Measurements from ENCODE around the gene TRAF2.

TRAF2 gene

DNA sequence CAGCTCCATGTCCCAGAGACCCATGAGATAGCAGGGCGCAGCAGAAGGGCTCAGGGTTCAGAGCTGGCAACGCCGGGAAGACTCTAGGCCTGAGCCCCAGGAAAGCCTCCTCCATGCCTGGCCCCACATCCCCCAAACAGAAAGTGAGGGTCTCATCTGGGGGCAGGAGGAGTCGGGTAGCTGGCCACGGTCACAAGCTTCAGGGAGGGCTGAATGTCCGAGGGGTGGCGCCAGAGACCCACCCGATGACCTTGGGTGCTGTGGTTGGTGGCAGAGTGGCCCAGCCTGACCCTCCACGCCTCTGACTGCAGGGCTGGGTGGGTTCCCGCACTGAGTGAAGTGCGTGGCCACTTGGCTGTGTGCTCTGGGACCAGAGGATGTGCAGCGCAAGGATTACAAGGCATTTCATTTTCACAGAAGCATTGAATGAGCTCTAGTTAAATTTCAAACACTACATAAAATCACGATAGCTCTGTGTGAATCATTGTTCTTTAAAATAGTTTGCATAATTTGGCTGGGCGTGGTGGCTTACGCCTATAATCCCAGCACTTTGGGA, 61.7 kb downstream of the TRAF2 start:
- TF ChIP-seq GATA3 (IDR thresholded peaks at IDR 0.05; ENCODE audit: low read depth, low read length) (no peak), GATA2 (IDR thresholded peaks at IDR 0.05; ENCODE audit: low read depth, low read length) (no peak)

DNA sequence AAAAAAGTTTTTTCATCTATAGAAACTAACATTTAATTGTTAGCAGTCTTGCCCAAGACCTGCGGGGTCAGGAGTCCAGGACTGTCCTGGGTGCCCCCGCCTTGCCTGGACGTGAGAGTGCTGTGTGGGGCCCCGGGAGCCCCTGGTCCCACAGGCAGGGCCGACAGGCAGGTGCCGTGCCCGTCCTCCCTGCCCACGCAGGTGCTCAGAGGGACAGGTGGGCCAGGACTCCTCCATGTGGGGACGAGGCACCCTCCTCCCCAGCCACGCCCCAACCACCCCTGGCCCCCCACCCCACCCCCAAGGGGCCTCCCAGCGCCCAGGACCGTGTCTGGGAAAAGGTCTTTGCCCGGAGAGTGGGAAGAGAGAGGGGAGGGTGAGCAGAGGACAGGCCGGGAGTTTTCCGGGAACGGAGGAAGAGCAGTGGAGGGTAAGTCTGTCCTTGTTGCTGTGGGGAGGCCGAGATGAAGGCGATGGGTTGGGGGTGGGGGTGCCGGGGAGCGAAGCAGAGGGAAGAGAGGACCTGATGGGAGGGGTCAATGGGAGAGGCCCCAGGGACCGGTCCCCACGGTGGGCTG, 63.0 kb downstream of the TRAF2 start:
- TF ChIP-seq GATA3 (IDR thresholded peaks at IDR 0.05; ENCODE audit: low read depth, low read length) (no peak), GATA2 (IDR thresholded peaks at IDR 0.05; ENCODE audit: low read depth, low read length) (no peak)

DNA sequence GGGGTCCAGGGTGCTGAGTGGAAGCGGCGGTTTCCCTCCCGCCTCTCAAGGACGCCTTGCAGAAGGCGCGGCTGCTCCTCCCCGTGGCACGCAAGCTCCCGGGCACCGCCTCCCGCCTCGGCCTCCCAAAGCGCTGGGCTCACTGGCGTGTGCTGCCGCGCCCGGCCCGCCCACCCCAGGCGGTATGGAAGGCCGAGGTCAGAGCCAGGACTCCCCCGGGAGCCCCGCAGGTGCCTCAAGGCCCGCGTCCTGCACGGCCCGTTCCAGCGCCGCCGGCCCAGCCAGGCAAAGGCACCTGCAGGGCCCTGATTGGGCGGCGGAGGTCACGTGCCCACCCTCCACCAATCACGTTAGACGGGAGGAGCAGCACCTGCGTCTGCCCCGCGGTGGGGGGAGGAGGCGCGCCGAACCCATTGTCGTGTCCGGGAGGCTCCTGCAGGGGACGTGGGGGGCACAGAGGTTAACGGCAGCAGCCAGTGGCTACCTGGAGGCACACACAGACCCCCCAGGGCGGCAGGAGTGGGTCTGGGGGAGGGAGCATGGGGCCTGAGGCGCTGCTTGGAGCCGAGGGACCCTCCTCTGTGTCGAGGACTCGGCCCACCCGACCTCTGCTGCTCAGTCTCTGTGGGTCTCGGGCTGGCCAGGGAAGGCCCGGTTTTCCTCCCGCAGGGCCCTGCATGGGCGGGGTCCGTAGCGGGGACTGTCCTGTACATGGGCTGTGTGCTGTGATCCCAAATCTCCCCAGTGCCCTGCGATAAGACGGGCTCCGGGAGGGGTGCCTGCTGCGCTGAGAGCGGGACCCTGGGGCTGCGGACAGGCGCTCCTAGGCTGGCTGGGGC, 63.7 kb downstream of the TRAF2 start:
- TF ChIP-seq GATA2 (IDR thresholded peaks at IDR 0.05; ENCODE audit: low read depth, low read length) (no peak), GATA3 (IDR thresholded peaks at IDR 0.05; ENCODE audit: low read depth, low read length) (no peak)

DNA sequence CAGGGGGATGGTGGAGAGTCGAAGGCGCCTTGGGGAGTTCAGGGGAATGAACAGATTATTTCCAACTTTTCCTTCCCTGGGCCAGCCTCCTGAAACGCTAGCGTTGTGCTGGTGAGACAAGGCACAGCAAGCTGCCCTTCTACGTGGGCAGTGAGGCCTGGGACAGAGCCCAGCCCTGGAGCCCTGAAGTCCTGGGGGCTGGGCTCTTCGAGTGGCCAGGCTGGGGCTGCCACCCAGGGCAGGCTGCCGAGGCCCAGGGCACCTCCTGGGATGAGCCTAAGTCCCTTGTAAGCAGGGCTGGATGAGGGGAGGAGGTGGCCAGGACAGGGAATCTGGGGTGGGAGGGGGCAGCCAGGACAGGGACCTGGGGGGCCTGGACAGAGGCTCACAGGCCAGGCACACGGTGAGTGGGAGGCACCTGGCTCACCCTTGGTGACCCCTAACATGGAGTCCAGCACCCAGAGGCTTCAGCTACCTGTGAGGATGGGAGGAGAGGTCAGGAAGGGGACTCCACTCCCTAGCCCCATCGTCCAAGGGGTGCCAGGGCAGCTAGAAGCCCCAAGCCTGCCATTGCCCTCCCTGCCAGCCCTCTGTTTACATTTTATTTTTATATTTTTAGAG, 64.5 kb downstream of the TRAF2 start:
- no peak for TF ChIP-seq GATA3 (IDR thresholded peaks at IDR 0.05; ENCODE audit: low read depth, low read length)
- no peak for TF ChIP-seq GATA2 (IDR thresholded peaks at IDR 0.05; ENCODE audit: low read depth, low read length)

GRCh38 chr9:136951541-136952320, 65.4 kb downstream of the TRAF2 start, which contains the start of gene LCN12:
TSS of gene LCN12 (plus strand) at chr9:136952273. CDS start at chr9:136952328, 55 bp downstream.
- TF ChIP-seq GATA3 (IDR thresholded peaks at IDR 0.05; ENCODE audit: low read depth, low read length) (no peak), GATA2 (IDR thresholded peaks at IDR 0.05; ENCODE audit: low read depth, low read length) (no peak)

DNA sequence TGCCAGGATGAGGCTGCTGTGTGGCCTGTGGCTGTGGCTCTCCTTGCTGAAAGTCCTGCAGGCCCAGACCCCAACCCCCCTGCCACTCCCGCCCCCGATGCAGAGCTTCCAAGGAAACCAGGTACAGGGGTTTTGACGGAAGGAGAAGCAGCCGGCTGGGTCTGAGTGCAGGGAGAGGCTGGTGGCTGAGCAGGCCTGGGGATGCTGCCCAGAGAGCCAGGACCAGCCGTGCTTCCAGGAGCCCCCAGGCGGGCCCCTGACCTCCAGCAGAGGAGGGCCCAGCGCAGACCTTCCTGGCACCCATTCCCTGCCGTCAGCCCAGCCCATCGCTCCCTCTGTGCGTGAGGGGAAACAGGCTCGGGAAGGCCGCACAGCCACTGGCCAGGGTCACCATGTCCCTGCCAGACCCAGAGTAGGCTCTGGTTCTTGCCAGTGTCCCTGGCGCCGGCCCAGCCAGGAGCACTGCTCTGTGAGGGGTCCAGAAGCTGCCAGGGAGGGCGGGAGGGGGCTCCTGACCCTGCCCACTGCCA, 66.1 kb downstream of the TRAF2 start:
- no peak for TF ChIP-seq GATA3 (IDR thresholded peaks at IDR 0.05; ENCODE audit: low read depth, low read length)
- TF ChIP-seq GATA2 (IDR thresholded peaks at IDR 0.05; ENCODE audit: low read depth, low read length) = no peak

GRCh38 chr9:136952876-136953770, 66.8 kb downstream of the TRAF2 start:
- TF ChIP-seq GATA3 (IDR thresholded peaks at IDR 0.05; ENCODE audit: low read depth, low read length) = no peak
- TF ChIP-seq GATA2 (IDR thresholded peaks at IDR 0.05; ENCODE audit: low read depth, low read length) = no peak

DNA sequence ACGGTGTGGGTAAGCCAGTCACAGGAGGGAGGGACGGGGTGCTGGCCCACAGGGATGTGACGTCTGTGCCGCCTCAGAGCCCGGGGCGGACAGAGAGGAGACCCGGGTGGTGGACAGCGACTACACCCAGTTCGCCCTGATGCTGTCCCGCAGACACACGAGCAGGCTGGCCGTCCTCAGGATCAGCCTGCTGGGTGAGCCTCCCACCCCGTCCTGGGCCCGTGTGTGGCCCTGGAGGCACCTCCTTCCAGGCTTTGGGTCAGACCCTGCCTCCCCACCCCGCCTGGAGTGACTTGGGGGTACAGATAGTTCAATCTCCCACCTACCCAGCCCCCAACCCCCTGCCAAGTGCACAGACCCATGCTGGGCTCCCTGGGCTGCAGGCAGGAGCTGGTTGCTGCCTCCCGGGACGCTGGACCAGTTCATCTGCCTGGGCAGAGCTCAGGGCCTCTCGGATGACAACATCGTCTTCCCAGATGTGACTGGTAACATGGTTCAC, 67.5 kb downstream of the TRAF2 start:
- TF ChIP-seq GATA3 (IDR thresholded peaks at IDR 0.05; ENCODE audit: low read depth, low read length) (no peak), GATA2 (IDR thresholded peaks at IDR 0.05; ENCODE audit: low read depth, low read length) (no peak)

- TF ChIP-seq GATA2 (IDR thresholded peaks at IDR 0.05; ENCODE audit: low read depth, low read length) (no peak), GATA3 (IDR thresholded peaks at IDR 0.05; ENCODE audit: low read depth, low read length) (no peak)
Observed at GRCh38 chr9:136954270-136955083, 68.2 kb downstream of the TRAF2 start.

GRCh38 chr9:136955202-136955942, 69.1 kb downstream of the TRAF2 start:
- TF ChIP-seq GATA2 (IDR thresholded peaks at IDR 0.05; ENCODE audit: low read depth, low read length) = no peak

DNA sequence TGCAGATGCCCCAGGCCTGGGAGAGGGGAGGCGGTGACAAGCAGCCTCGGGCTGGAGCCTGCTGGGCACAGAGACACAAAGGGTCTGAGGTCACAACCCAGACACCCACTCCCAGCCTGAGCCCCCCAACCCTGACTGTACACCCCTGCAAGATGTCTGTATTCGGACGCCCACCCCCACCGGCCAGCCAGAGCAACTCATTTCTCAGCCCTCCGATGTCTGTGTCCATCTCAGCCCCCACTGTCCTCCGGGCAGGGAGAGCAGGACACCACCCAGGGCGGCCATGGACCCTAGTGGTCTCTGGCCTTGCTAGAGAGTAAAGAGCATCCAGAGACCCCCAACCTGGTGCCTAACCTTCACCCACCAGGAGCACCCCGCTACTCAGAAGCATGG, 69.6 kb downstream of the TRAF2 start:
- no peak for TF ChIP-seq GATA3 (IDR thresholded peaks at IDR 0.05; ENCODE audit: low read depth, low read length)
- no peak for TF ChIP-seq GATA2 (IDR thresholded peaks at IDR 0.05; ENCODE audit: low read depth, low read length)

Measured in SH-SY5Y (cell line).